HG02623 (cell line): Measurements from ENCODE around the gene GOPC.

Experiments used
- ATAC-seq: cut with Tn5 transposase; IDR thresholded peaks from one replicate; pipeline ENCODE4 v1.9.1; 2021; ENCODE audit warnings: moderate library complexity; ENCODE audit not compliant: unreplicated experiment

Gene GOPC

DNA sequence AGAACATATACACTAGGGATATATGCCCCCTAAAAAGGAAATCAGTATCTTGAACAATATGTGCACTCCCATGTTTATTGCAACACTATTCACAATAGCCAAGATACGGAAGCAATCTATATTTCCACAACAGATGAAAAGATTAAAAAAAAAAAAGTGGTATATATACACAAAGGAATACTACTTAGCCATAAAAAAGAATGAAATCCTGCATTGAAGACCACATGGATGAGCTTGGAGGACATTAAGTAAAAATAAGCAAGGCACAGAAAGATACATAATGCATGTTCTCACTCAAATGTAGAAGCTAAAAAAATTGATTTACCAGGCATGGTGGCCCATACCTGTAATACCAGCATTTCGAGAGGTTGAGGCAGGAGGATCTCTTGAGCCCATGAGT lies 4.6 kb downstream of the GOPC start:
- ATAC-seq: no peak

GRCh38 chr6:117595099-117595923 lies 7.0 kb downstream of the GOPC start:
- ATAC-seq: no peak

- no peak for ATAC-seq
Observed at GRCh38 chr6:117592983-117593759, 9.1 kb downstream of the GOPC start.

GRCh38 chr6:117591405-117591804 lies 10.9 kb downstream of the GOPC start:
- ATAC-seq: no peak

DNA sequence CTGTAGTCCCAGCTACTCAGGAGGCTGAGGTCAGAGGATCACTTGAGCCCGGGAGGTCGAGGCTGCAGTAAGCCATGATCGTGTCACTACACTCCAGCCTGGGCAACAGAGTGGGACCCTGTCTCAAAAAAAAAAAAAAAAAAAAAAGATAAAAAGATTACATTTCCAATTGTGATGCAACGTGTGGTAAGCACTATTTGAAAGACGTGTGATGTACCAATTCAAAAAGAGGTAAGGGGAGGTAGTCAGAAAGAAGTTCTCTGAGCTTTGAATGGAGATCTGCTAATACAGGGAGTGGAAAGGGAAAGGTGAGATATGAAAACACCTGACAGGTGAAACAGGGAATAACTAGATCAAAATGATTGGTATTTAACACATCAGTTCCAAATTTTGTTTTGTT lies 11.9 kb downstream of the GOPC start:
- no peak for ATAC-seq

GRCh38 chr6:117585647-117586046 lies 16.7 kb downstream of the GOPC start:
- ATAC-seq: no peak

- ATAC-seq: no peak
Observed at GRCh38 chr6:117574198-117574597, 28.1 kb downstream of the GOPC start.

DNA sequence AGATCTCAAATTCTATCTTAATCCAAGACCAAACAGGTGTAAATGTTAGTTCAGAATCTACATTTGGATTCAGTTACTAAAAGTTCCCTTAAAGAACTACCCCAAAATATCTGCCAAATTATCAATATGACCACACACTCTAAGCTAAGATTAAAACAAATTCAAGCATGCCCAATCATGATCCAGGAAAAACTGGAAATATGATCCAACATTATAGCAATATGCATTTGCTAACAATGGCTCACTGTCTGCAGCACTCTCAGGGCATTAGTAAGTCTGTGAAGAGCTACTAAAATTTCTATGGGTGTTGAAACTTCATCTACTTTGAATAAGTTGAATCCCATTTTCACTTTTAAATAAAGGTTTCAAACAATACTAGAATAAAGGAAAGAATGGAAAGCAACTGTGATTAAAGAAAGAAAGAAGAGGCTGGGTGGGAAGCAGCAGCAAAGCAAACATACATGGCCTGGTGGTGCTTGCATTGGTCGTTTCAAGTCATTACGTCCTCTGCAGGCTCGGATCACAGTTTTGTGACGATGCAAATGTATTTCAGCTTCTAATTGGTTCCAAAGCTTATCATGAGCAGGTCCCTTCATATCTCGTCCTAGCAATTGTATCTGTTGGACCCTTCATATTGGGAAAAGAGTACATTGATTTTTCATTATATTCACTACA lies 29.2 kb downstream of the GOPC start:
- no peak for ATAC-seq

DNA sequence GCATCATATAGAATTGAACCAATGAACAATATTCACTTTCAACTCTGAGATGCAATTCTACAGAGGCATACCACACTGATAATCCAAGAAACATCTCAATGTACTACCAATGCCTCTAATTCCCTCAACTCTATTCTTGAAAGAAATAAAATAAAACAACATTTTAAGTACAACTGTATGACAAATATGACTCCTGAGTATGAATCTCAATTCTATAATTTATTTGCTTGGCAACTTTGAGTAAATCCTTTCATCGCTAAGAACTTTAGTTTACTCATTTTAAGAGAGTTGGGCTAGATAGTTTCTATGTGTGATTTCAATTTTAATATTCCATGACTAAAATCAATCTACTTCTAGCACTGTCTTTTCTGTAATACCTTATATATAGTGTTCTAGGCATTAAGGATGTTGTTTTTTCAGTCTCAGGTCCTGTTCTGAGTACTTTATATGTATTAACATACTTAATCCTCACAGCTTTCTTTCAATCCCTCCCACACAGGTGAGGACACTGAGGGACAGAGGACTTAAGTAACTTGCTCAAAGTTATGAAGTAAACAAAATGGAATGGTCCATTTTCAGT lies 33.4 kb downstream of the GOPC start:
- no peak for ATAC-seq

DNA sequence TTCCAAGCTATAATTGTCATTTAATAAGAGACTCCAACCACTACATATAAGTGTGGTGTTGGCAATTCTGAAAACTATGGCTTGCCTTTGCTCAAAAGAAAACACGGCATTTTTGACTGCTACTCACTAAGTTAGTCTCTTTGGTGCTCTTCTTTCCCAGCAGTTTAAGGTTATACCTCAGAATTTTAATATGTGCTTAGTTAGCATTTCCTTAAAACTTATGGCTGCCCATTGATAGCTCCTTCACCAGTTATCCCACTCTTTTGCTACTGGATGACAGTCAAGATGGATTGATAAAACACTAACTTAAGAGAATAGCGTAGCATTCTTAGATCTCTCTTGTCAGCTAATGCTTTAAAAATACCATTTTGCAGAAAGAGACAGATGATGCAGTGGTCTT lies 34.1 kb downstream of the GOPC start:
- no peak for ATAC-seq

- ATAC-seq: no peak
Observed at GRCh38 chr6:117564681-117565080, 37.6 kb downstream of the GOPC start.

DNA sequence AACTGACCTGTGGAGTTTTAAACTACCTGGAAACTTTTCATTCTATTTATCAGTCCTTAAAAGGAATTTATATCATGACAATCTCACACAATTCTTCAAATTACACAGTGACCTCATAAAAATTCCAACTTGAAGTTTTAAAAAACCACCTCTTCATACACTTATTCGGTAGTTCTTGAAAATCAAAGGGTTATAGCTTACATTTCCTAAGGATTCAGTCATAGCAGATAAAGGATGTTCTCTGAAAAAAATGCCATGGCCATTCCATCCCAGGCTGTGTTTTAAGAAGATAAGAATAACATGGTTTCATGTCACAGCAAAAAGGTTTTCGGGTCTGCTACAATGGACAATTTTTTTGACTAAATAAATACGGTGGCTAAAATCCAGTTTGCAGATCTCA lies 41.2 kb downstream of the GOPC start:
- no peak for ATAC-seq

DNA sequence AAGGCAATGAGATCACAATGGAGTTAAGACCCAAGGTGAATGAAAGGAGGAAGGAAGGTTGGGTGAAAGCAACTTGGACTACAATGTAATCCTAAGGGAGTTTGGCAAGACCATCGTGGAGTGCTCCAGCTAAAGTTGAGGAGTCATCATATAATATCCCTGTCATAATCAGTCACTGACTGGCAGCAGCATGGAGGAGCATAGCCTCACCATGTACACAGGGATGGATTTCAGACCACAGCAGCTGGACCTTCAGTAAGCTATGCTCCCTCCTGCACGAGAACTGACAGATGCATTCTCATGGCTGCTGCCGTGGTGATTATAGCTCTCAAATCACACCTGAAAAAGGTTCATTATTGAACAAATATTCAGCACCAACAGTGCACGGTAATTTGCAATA lies 43.0 kb downstream of the GOPC start:
- ATAC-seq: no peak

DNA sequence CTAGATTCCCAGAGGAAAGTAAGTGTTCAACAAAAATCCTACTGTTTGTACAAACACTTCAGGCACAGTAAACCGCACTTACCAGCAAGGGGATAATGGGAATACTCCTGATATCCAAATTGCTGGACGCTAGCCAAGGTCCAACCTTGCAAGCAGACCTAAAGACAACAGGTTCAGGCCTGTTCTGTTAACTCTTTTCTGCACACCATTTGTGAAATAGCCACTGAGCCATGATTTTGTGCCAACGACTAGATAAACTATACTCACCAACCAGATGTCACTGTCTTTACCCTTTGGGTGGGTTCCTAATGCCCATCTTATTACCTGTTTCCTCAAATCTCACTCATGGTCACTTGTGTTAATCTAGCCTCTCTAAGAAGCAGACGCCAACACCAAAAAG lies 43.5 kb downstream of the GOPC start:
- no peak for ATAC-seq

DNA sequence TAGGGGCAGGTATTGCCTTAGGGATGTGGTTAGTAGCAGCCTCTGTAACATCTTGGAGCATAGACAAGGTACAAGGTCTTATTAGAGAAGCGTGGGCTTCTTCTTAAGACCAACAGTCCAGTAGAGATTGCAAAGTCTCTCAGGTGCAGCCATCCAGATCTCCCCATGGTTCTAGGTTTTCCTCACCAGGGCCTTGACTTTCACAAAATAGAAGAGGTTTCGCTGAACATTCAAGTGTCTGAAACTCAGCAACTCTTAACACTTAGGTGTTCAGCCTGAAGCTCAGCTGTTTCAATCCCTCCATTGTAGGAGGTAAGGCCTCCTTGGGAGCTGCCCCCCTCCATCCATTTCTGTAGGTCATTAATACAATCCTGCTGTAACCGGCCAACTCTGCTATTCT lies 44.4 kb downstream of the GOPC start:
- ATAC-seq: no peak

GRCh38 chr6:117555882-117556498 lies 46.3 kb downstream of the GOPC start:
- ATAC-seq: no peak

DNA sequence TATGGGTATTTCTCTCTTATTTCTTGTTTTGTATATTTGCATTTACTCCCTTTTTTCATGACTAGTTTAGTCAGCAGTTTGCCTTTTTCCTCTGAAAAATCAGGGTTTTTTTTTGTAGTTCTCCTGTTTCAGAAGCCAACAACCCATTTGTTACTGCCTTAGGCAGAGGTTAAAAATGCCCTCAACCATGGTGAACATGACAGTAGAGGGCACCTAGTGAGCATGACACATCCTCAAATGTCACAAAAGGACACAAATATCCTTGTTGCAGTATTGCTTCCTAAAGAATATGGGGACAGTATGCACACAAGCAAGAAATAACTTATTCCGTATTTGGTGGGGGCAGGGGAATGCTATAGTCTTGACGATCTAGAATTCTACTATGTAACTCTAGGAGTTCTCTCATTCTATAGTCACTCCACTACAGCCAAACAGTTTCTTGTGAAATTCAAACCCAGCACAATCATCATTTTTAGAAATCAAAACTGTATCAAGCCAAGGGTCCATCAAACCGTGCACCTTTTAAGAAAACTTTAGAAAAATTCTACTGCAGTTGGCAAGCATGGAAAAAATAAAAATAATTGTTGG lies 47.0 kb downstream of the GOPC start:
- ATAC-seq: no peak

DNA sequence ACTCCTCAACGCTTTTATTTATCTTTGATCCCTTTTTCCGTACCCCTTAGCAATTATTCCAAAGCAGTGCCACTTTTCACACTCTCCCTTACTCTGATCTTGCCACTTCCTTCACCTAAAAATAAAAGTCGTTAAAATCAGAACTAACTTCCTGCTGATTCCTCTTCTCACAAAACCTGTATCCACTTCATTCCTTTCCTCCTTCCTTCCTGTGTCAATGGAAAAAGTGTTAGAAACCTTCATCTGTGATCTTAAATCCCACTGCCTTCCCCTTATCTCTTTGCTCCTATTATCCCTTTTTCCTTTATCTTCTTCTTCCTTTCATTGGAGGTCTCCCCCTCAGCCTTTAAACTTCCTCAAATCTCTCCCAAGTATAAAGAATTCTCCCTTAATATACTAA lies 49.2 kb downstream of the GOPC start:
- no peak for ATAC-seq

DNA sequence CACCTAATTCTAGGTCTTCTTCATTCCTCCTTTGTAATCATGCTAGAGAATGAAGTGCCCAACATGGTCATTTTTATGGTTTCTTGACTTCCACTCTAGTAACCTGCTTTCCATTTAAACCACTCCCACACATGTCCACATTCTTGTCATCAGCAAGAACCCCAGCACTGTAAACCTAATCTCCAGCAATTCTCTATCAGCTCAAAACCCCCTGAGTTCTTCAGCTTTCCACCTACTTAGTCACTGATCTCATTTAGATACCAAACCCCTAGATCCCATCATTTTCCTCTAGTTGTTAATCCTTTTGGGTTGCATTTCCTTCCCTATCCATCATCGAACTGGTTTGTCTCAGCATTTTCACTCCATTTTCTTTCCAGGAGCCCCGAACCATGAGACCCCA lies 49.7 kb downstream of the GOPC start:
- no peak for ATAC-seq

DNA sequence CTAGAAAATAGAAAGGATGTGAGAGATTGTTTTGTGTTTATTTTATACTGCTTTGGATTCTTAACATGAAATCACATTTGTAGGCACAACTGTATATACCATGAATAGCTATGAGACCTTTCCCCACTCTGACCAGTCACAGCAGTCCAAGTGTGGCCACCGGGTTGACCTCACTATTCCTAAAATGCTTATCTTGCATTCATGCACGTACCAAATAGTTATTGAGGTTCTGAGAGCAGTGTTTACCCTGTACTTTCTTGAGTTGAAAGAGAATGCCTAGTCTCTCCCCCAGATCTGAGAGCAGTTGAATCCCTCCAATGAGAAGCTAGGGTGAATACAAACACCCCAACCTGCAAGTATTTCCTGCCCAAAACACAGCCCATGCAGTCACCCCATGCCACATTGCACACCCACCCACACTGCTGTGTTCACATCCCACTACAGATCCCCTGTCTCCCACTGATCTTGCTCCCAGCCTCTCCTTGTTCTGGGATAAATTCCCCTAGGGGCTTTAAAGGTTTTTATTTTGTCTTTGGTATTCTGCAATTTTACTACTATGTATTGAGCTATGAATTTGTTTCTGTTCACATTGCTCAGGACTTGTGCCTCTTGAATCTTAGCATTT lies 51.6 kb downstream of the GOPC start:
- ATAC-seq: no peak
